ENCODE results near the gene PCDHGA6.

DNA sequence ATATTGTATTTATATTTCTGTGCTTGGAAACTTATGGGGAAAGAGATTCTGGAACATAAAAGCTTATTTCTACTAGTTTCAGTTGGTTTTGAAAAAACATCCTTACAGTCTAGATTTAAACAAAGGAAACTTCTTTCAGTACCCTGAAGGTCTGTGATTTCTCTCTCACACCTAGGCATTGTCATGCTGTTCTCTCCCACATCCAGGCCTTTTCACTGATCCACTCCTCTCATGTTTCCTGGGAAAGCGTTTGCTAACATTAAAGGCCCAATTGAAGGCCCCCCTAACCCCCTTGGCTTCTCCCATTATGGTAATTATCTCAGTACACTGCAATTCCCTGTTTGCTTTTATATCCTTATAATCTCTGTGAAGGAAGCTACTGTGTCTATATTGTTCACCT is 30.9 kb upstream of the PCDHGA6 start:
- TF ChIP-seq POLR2A (IDR thresholded peaks at IDR 0.05; ENCODE audit: borderline replicate concordance, extremely low read depth, insufficient read depth, insufficient read length) (no peak), POLR2AphosphoS5 (IDR thresholded peaks at IDR 0.05; ENCODE audit: low read depth, low read length) (no peak), YY1 (IDR thresholded peaks at IDR 0.05; ENCODE audit: extremely low read depth, insufficient replicate concordance, low read depth, low read length) (no peak), EGR1 (IDR thresholded peaks at IDR 0.05; ENCODE audit: low read depth) (no peak), EZH2phosphoT487 (IDR thresholded peaks at IDR 0.05; ENCODE audit: borderline replicate concordance) (no peak), TCF7L2 (IDR thresholded peaks at IDR 0.05; ENCODE audit: borderline replicate concordance, extremely low read depth, insufficient read depth, insufficient read length) (no peak), CEBPB (IDR thresholded peaks at IDR 0.05; ENCODE audit: low read depth) (no peak), EZH2 (IDR thresholded peaks at IDR 0.05) (no peak), SIN3A (IDR thresholded peaks at IDR 0.05; ENCODE audit: low read depth) (no peak), RAD21 (IDR thresholded peaks at IDR 0.05; ENCODE audit: low read depth) (no peak)
- TF ChIP-seq, protein P1, sequence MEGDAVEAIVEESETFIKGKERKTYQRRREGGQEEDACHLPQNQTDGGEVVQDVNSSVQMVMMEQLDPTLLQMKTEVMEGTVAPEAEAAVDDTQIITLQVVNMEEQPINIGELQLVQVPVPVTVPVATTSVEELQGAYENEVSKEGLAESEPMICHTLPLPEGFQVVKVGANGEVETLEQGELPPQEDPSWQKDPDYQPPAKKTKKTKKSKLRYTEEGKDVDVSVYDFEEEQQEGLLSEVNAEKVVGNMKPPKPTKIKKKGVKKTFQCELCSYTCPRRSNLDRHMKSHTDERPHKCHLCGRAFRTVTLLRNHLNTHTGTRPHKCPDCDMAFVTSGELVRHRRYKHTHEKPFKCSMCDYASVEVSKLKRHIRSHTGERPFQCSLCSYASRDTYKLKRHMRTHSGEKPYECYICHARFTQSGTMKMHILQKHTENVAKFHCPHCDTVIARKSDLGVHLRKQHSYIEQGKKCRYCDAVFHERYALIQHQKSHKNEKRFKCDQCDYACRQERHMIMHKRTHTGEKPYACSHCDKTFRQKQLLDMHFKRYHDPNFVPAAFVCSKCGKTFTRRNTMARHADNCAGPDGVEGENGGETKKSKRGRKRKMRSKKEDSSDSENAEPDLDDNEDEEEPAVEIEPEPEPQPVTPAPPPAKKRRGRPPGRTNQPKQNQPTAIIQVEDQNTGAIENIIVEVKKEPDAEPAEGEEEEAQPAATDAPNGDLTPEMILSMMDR (IDR thresholded peaks at IDR 0.05 in 2 of 3, conservative IDR thresholded peaks at IDR 0.05 in 1 of 3; ENCODE audit: borderline replicate concordance in 1 of 3, insufficient read depth in 1 of 3, low read depth in 2 of 3, low read length in 2 of 3) = no peak
- TF ChIP-seq, protein P2, sequence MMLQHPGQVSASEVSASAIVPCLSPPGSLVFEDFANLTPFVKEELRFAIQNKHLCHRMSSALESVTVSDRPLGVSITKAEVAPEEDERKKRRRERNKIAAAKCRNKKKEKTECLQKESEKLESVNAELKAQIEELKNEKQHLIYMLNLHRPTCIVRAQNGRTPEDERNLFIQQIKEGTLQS (IDR thresholded peaks at IDR 0.05) = no peak
- TF ChIP-seq, protein P3, sequence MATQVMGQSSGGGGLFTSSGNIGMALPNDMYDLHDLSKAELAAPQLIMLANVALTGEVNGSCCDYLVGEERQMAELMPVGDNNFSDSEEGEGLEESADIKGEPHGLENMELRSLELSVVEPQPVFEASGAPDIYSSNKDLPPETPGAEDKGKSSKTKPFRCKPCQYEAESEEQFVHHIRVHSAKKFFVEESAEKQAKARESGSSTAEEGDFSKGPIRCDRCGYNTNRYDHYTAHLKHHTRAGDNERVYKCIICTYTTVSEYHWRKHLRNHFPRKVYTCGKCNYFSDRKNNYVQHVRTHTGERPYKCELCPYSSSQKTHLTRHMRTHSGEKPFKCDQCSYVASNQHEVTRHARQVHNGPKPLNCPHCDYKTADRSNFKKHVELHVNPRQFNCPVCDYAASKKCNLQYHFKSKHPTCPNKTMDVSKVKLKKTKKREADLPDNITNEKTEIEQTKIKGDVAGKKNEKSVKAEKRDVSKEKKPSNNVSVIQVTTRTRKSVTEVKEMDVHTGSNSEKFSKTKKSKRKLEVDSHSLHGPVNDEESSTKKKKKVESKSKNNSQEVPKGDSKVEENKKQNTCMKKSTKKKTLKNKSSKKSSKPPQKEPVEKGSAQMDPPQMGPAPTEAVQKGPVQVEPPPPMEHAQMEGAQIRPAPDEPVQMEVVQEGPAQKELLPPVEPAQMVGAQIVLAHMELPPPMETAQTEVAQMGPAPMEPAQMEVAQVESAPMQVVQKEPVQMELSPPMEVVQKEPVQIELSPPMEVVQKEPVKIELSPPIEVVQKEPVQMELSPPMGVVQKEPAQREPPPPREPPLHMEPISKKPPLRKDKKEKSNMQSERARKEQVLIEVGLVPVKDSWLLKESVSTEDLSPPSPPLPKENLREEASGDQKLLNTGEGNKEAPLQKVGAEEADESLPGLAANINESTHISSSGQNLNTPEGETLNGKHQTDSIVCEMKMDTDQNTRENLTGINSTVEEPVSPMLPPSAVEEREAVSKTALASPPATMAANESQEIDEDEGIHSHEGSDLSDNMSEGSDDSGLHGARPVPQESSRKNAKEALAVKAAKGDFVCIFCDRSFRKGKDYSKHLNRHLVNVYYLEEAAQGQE (IDR thresholded peaks at IDR 0.05; ENCODE audit: low read depth) = no peak
